Fibroblast of peridontal ligament (primary cell): ENCODE data around the gene C15orf62.

ENCODE experiments used
- DNase-seq: peaks from one replicate; pipeline ENCODE4 v3.0.0-alpha.2; 2010; ENCODE audit errors: extremely low read depth

Gene C15orf62

GRCh38 chr15:40755812-40756208 is 14.0 kb upstream of the C15orf62 start:
- DNase-seq: no peak

- DNase-seq: no peak
Measured at GRCh38 chr15:40756938-40757337, 12.8 kb upstream of the C15orf62 start.

GRCh38 chr15:40759961-40760360 is 9.8 kb upstream of the C15orf62 start:
- no peak for DNase-seq

GRCh38 chr15:40762919-40763800 is 6.6 kb upstream of the C15orf62 start:
- DNase-seq: no peak

GRCh38 chr15:40763801-40764628 is 5.8 kb upstream of the C15orf62 start, which contains the start of gene GCHFR:
Gene GCHFR, plus strand, starts transcription at chr15:40764068. Its CDS starts 113 bp downstream, at chr15:40764181.
- DNase-seq: peak; percentile 35

GRCh38 chr15:40764629-40765103 is 5.1 kb upstream of the C15orf62 start:
- no peak for DNase-seq

- no peak for DNase-seq
Measured at GRCh38 chr15:40766194-40766815, 3.5 kb upstream of the C15orf62 start.

- no peak for DNase-seq
Measured at GRCh38 chr15:40766906-40767837, 2.6 kb upstream of the C15orf62 start.

- DNase-seq: no peak
Measured at GRCh38 chr15:40767838-40768500, 1.8 kb upstream of the C15orf62 start.

- DNase-seq: no peak
Measured at GRCh38 chr15:40768521-40769273, 1.1 kb upstream of the C15orf62 start.

GRCh38 chr15:40770147-40770721 is 454 bp downstream of the C15orf62 start:
- DNase-seq: no peak

GRCh38 chr15:40771242-40771641 is 1.5 kb downstream of the C15orf62 start:
- no peak for DNase-seq

- DNase-seq: no peak
Measured at GRCh38 chr15:40772014-40772413, 2.2 kb downstream of the C15orf62 start.

- no peak for DNase-seq
Measured at GRCh38 chr15:40773496-40773895, 3.7 kb downstream of the C15orf62 start.

- no peak for DNase-seq
Measured at GRCh38 chr15:40773902-40774301, 4.1 kb downstream of the C15orf62 start.

GRCh38 chr15:40775007-40775406 is 5.2 kb downstream of the C15orf62 start:
- DNase-seq: no peak

GRCh38 chr15:40775740-40776536 is 6.2 kb downstream of the C15orf62 start:
- DNase-seq: no peak

- peak; percentile 74 for DNase-seq
Measured at GRCh38 chr15:40776537-40777141, 6.9 kb downstream of the C15orf62 start.
